K562 (cell line): ENCODE data around the gene ALG1. TPM values are rescaled to one million over a fixed set of nuclear protein-coding genes. Genes with fewer than 3 reads are reported as not detected.

Experiments
- BRCA1 ChIP-seq, 2 experiments: fragments of 450-650 bp in 1 of 2; sonication (generic) in 1 of 2; formaldehyde crosslinking in 1 of 2; IDR thresholded peaks; 2 replicates each; pipeline versions ENCODE4 v1.5.0 to v1.6.1; 2017 to 2020; ENCODE audit warnings: mild to moderate bottlenecking in 1 of 2, missing genetic modification reagents in 1 of 2
- CTCF ChIP-seq, 3 experiments: IDR thresholded peaks in 2 of 3; conservative IDR thresholded peaks in 1 of 3; 2 replicates each; pipeline ENCODE4 v1.5.1; 2011 to 2012; ENCODE audit warnings: low read length in 3 of 3, mild to moderate bottlenecking in 3 of 3, control low read depth in 2 of 3, improper control_type of control experiment in 1 of 3, inconsistent platforms in 1 of 3, low read depth in 1 of 3, mixed read lengths in 1 of 3, moderate library complexity in 1 of 3; ENCODE audit not compliant: insufficient read depth in 2 of 3
- HDAC1 ChIP-seq, 2 experiments: fragments of 450-650 bp; IDR thresholded peaks; 2 replicates each; pipeline ENCODE4 v1.6.1; 2016 to 2017; ENCODE audit warnings: inconsistent platforms in 1 of 2, mild to moderate bottlenecking in 1 of 2, moderate library complexity in 1 of 2
- HDAC2 ChIP-seq: fragments of 450-650 bp; IDR thresholded peaks from 2 replicates; pipeline ENCODE4 v1.6.1; 2016; ENCODE audit warnings: mild to moderate bottlenecking
- KLF16 ChIP-seq: IDR thresholded peaks from 2 replicates; pipeline ENCODE4 v1.6.1; 2016; ENCODE audit warnings: antibody characterized with exemption
- MAFG ChIP-seq: fragments of 450-650 bp; conservative IDR thresholded peaks from 2 replicates; pipeline ENCODE4 v1.6.1; 2016; ENCODE audit warnings: missing genetic modification characterization, missing compliant biosample characterization
- NCOA2 ChIP-seq, 2 experiments: fragments of 450-650 bp; IDR thresholded peaks; 2 replicates each; pipeline ENCODE4 v1.6.1; 2018; ENCODE audit warnings: mild to moderate bottlenecking in 2 of 2, moderate library complexity in 1 of 2; ENCODE audit not compliant: partially characterized antibody in 2 of 2
- NFE2L1 ChIP-seq: fragments of 450-650 bp; IDR thresholded peaks from 2 replicates; pipeline ENCODE4 v1.6.1; 2016; ENCODE audit warnings: missing genetic modification characterization, low read depth, mild to moderate bottlenecking, missing compliant biosample characterization, moderate library complexity, borderline replicate concordance
- NFRKB ChIP-seq: fragments of 450-650 bp; IDR thresholded peaks from 2 replicates; pipeline ENCODE4 v1.6.1; 2016; ENCODE audit warnings: low read depth
- RNF2 ChIP-seq: sonication (generic); IDR thresholded peaks from 2 replicates; pipeline ENCODE4 v1.6.1; 2016
- SP1 ChIP-seq: sonication (generic); formaldehyde crosslinking; IDR thresholded peaks from 2 replicates; pipeline ENCODE4 v1.8.1; 2022; ENCODE audit warnings: mild to moderate bottlenecking, missing genetic modification reagents
- TFAM ChIP-seq: fragments of 250-450 bp; sonication (Bioruptor Pico); conservative IDR thresholded peaks from 2 replicates; pipeline ENCODE4 v1.5.0; 2021; ENCODE audit warnings: mild to moderate bottlenecking, moderate library complexity
- THRAP3 ChIP-seq: fragments of 450-650 bp; IDR thresholded peaks from 2 replicates; pipeline ENCODE4 v1.6.1; 2016; ENCODE audit warnings: mild to moderate bottlenecking, inconsistent platforms, borderline replicate concordance
- VEZF1 ChIP-seq: fragments of 200-800 bp; sonication (Bioruptor generic); IDR thresholded peaks from 2 replicates; pipeline ENCODE4 v1.6.1; 2017; ENCODE audit warnings: missing genetic modification characterization, missing compliant biosample characterization
- ZNF165 ChIP-seq: fragments of 250-450 bp; sonication (Bioruptor Pico); IDR thresholded peaks from 2 replicates; pipeline ENCODE4 v1.4.0; 2020; ENCODE audit warnings: borderline replicate concordance
- ZNF197 ChIP-seq: fragments of 200-800 bp; sonication (Bioruptor generic); IDR thresholded peaks from 2 replicates; pipeline ENCODE4 v1.6.1; 2016; ENCODE audit warnings: low read depth, missing genetic modification characterization, missing compliant biosample characterization
- polyA plus RNA-seq, 8 experiments: library from polyadenylated mRNA; depleted of rRNA in 4 of 8; stranded (reverse) in 5 of 8; unstranded in 3 of 8; fragments of >200 nt; fragmentation: Nextera tagmentation in 2 of 8; fragmentation: Illumina TruSeq in 1 of 8; extraction: Ambion mirVana in 2 of 8; extraction: Trizol in 1 of 8; gene quantifications; 2 replicates each; pipeline versions ENCODE4 v1.2.1 to v1.2.3, GENCODE V29; 2011 to 2014; ENCODE audit warnings: inconsistent platforms in 1 of 8, missing spikeins in 1 of 8
- total RNA-seq, 7 experiments: library from RNA; depleted of rRNA in 6 of 7; stranded (reverse); fragments of >200 nt in 6 of 7; fragmentation: Illumina TruSeq in 2 of 7; extraction: Trizol in 2 of 7; gene quantifications; 2 replicates each; pipeline versions ENCODE4 v1.2.1 to v1.2.3, GENCODE V29; 2011 to 2021; ENCODE audit warnings: low replicate concordance in 1 of 7
- TF ChIP-seq, protein P1 (sequence below): fragments of 450-650 bp; IDR thresholded peaks from 2 replicates; pipeline ENCODE4 v1.6.1; 2016; ENCODE audit warnings: low read depth

The ALG1 gene
- total and polyA plus RNA-seq, 9 of the 15 experiments (the other 6 are each of a cell fraction or from before 2014, with no cell fraction given): 1.1 to 26.4 (median 18.3) TPM

GRCh38 chr16:5071681-5072333, at the start of gene ALG1 (continued):
- TF ChIP-seq NCOA2 (IDR thresholded peaks at IDR 0.05; ENCODE audit: partially characterized antibody in 2 of 2) (no peak), BRCA1 (IDR thresholded peaks at IDR 0.05) (no peak), BRCA1 (CRISPR knock-in tag; IDR thresholded peaks at IDR 0.05) (no peak), ZNF165 (CRISPR knock-in tag) (no peak), KLF16 (no peak), THRAP3 (no peak), NFRKB (peak; percentile 71), SP1 (CRISPR knock-in tag) (no peak), NFE2L1 (tag) (no peak), RNF2 (no peak), VEZF1 (peak; percentile 40; the same call in 1 of the 2 replicates), ZNF197 (CRISPR knock-in tag) (no peak), HDAC1 (IDR thresholded peaks at IDR 0.05) (peak in 1 of 2 experiments; percentile 98; a peak in 2 of 4 replicates), HDAC2 (peak; percentile 84; the same call in 1 of the 2 replicates), CTCF (IDR thresholded peaks at IDR 0.05 in 2 of 3, conservative IDR thresholded peaks at IDR 0.05 in 1 of 3; ENCODE audit: insufficient read depth in 2 of 3, low read depth in 1 of 3, low read length in 3 of 3) (no peak), MAFG (tag) (no peak), TFAM (CRISPR knock-in tag) (no peak)
- TF ChIP-seq, protein P1, sequence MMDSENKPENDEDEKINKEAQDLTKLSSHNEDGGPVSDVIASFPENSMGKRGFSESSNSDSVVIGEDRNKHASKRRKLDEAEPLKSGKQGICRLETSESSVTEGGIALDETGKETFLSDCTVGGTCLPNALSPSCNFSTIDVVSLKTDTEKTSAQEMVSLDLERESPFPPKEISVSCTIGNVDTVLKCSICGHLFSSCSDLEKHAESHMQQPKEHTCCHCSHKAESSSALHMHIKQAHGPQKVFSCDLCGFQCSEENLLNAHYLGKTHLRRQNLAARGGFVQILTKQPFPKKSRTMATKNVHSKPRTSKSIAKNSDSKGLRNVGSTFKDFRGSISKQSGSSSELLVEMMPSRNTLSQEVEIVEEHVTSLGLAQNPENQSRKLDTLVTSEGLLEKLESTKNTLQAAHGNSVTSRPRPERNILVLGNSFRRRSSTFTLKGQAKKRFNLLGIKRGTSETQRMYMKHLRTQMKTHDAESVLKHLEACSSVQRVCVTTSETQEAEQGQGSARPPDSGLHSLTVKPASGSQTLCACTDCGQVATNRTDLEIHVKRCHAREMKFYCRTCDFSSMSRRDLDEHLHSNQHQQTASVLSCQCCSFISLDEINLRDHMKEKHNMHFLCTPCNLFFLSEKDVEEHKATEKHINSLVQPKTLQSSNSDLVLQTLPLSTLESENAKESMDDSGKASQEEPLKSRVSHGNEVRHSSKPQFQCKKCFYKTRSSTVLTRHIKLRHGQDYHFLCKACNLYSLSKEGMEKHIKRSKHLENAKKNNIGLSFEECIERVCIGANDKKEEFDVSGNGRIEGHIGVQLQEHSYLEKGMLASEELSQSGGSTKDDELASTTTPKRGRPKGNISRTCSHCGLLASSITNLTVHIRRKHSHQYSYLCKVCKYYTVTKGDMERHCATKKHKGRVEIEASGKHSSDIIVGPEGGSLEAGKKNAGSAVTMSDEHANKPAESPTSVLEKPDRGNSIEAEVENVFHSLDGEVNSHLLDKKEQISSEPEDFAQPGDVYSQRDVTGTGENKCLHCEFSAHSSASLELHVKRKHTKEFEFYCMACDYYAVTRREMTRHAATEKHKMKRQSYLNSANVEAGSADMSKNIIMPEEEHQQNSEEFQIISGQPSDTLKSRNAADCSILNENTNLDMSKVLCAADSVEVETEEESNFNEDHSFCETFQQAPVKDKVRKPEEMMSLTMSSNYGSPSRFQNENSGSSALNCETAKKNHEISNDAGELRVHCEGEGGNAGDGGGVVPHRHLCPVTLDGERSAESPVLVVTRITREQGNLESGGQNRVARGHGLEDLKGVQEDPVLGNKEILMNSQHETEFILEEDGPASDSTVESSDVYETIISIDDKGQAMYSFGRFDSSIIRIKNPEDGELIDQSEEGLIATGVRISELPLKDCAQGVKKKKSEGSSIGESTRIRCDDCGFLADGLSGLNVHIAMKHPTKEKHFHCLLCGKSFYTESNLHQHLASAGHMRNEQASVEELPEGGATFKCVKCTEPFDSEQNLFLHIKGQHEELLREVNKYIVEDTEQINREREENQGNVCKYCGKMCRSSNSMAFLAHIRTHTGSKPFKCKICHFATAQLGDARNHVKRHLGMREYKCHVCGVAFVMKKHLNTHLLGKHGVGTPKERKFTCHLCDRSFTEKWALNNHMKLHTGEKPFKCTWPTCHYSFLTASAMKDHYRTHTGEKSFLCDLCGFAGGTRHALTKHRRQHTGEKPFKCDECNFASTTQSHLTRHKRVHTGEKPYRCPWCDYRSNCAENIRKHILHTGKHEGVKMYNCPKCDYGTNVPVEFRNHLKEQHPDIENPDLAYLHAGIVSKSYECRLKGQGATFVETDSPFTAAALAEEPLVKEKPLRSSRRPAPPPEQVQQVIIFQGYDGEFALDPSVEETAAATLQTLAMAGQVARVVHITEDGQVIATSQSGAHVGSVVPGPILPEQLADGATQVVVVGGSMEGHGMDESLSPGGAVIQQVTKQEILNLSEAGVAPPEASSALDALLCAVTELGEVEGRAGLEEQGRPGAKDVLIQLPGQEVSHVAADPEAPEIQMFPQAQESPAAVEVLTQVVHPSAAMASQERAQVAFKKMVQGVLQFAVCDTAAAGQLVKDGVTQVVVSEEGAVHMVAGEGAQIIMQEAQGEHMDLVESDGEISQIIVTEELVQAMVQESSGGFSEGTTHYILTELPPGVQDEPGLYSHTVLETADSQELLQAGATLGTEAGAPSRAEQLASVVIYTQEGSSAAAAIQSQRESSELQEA: no peak
